OCI-LY3 (cell line): ENCODE data around the gene CFAP97D2.

Experiments used
- H2AFZ ChIP-seq: fragments of 200-600, 300-600 bp; shearing (Covaris generic); 2 replicates; pipeline ENCODE4 v1.6.0; 2014; ENCODE audit warnings: antibody characterized with exemption, low read depth, low read length
- H3K27ac ChIP-seq: fragments of 200-600, 300-600 bp; sonication (generic); 2 replicates; pipeline ENCODE4 v1.5.1; 2014; ENCODE audit warnings: mild to moderate bottlenecking, low read length, moderate library complexity, mixed read lengths
- H3K27me3 ChIP-seq: fragments of 200-600, 300-600 bp; sonication (generic); 2 replicates; pipeline ENCODE4 v1.6.1; 2014; ENCODE audit warnings: low read depth, low read length, mixed read lengths
- H3K36me3 ChIP-seq: fragments of 200-600, 300-600 bp; sonication (generic); replicated peaks from 2 replicates; pipeline ENCODE3; 2014; ENCODE audit warnings: low read depth, low read length, mixed read lengths
- H3K4me1 ChIP-seq: fragments of 300-600, 200-600 bp; sonication (generic); 2 replicates; pipeline ENCODE4 v1.6.1; 2014; ENCODE audit warnings: low read length, mixed read lengths
- H3K4me2 ChIP-seq: fragments of 200-600, 300-600 bp; sonication (generic); 2 replicates; pipeline ENCODE4 v1.6.1; 2014; ENCODE audit warnings: low read length, mixed read lengths
- H3K4me3 ChIP-seq: fragments of 300-600, 200-600 bp; sonication (generic); 2 replicates; pipeline ENCODE4 v1.5.1; 2014; ENCODE audit warnings: antibody characterized with exemption, mild to moderate bottlenecking, low read length, moderate library complexity
- H3K79me2 ChIP-seq: fragments of 300-600, 200-600 bp; shearing (Covaris generic); 2 replicates; pipeline ENCODE4 v1.6.1; 2014; ENCODE audit warnings: mild to moderate bottlenecking, low read length, mixed read lengths
- H3K9ac ChIP-seq: fragments of 300-600, 200-600 bp; shearing (Covaris generic); 2 replicates; pipeline ENCODE4 v1.6.0; 2014; ENCODE audit warnings: mild to moderate bottlenecking, low read length, moderate library complexity
- H3K9me3 ChIP-seq: fragments of 200-600, 300-600 bp; shearing (Covaris generic); 2 replicates; pipeline ENCODE4 v1.6.1; 2014; ENCODE audit warnings: low read length, mixed read lengths; ENCODE audit not compliant: insufficient read depth
- H4K20me1 ChIP-seq: fragments of 200-600, 300-600 bp; sonication (generic); 2 replicates; pipeline ENCODE4 v1.6.1; 2016; ENCODE audit warnings: low read length, mixed read lengths; ENCODE audit not compliant: insufficient read depth
- EZH2phosphoT487 ChIP-seq: fragments of 200-600 bp; shearing (Covaris generic); IDR thresholded peaks from 2 replicates; pipeline ENCODE4 v1.6.1; 2018; ENCODE audit warnings: antibody characterized with exemption, mixed run types, low read depth
- TF ChIP-seq, protein P1 (sequence below): fragments of 200-600, 300-600 bp; sonication (generic); IDR thresholded peaks from 2 replicates; pipeline ENCODE4 v1.5.1; 2014; ENCODE audit warnings: antibody characterized with exemption, low read length, low read depth

CFAP97D2 gene

DNA sequence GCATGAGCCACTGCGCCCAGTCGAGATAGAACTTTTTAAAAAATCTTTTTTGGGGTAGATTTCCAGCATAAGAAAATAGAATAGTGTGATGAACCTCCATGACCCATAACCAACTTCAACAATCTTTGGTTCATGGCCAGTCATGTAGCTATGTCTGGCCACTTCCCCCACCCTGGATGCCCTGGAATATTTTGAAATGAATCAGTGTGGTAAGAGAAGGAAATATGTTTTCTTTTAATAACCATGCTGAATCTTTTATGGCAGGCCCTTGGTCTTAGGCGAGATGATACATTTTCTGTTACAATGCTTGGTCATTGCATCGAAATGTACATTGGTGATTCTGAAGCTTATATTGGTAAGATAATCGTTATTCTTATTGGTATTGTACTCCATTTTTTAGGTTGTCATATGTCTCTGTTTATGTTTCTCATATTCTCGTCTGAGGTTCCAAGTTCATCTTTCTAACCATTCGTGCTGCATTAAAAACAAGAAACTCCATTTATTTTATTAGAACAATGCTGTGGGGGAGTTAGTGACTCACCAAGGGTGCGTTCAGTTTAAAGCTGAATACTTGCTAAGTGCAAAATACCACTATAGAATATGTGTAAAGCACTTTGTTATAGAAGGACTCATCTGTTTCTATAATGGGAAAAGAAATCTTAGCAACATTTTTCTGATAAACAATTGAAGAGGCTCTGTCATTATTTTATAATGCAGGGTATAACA lies 86.0 kb downstream of the CFAP97D2 start:
- H4K20me1 ChIP-seq = peaks cover 5% of the 10 kb centered on the region
- H3K27me3 ChIP-seq = no peaks in the 10 kb centered on the region
- H3K36me3 ChIP-seq = peaks cover 75% of the 10 kb centered on the region
- peaks cover 19% of the 10 kb centered on the region for H3K4me1 ChIP-seq
- H2AFZ ChIP-seq = no peak overlapping the region
- TF ChIP-seq, protein P1, sequence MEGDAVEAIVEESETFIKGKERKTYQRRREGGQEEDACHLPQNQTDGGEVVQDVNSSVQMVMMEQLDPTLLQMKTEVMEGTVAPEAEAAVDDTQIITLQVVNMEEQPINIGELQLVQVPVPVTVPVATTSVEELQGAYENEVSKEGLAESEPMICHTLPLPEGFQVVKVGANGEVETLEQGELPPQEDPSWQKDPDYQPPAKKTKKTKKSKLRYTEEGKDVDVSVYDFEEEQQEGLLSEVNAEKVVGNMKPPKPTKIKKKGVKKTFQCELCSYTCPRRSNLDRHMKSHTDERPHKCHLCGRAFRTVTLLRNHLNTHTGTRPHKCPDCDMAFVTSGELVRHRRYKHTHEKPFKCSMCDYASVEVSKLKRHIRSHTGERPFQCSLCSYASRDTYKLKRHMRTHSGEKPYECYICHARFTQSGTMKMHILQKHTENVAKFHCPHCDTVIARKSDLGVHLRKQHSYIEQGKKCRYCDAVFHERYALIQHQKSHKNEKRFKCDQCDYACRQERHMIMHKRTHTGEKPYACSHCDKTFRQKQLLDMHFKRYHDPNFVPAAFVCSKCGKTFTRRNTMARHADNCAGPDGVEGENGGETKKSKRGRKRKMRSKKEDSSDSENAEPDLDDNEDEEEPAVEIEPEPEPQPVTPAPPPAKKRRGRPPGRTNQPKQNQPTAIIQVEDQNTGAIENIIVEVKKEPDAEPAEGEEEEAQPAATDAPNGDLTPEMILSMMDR = no peak
- no peak for TF ChIP-seq EZH2phosphoT487
- no peaks in the 10 kb centered on the region for H3K9me3 ChIP-seq
- no peak overlapping the region for H3K4me2 ChIP-seq
- no peak overlapping the region for H3K27ac ChIP-seq
- H3K9ac ChIP-seq = no peak overlapping the region
- no peaks in the 10 kb centered on the region for H3K79me2 ChIP-seq
- no peak overlapping the region for H3K4me3 ChIP-seq

DNA sequence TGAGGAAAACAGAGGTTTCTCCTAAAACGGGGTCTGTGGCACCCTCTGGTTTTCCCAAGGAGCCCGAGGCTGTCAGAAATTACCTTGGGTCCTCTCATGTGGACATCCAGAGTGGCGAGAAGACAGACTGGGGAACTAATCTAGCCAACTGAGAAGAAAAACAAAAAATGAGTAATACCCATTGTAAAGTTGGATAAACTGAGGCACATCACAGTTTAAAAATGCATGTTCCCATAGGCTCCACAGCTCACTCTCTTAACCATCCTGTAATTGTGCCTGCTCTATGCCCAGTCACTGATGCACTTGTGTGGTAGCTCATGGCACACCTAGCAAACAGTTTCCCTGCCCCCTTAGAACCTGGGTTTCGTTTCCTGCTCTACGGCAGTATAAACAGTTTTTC lies 87.2 kb downstream of the CFAP97D2 start:
- no peak overlapping the region for H2AFZ ChIP-seq
- H3K4me3 ChIP-seq = no peak overlapping the region
- no peak overlapping the region for H3K9ac ChIP-seq
- no peak for TF ChIP-seq EZH2phosphoT487
- TF ChIP-seq, protein P1 = no peak
- no peaks in the 10 kb centered on the region; the same call in 1 of the 2 replicates for H4K20me1 ChIP-seq
- H3K9me3 ChIP-seq = no peaks in the 10 kb centered on the region
- no peak overlapping the region for H3K27ac ChIP-seq
- H3K27me3 ChIP-seq = no peaks in the 10 kb centered on the region
- no peaks in the 10 kb centered on the region for H3K79me2 ChIP-seq
- H3K4me2 ChIP-seq = no peak overlapping the region
- H3K36me3 ChIP-seq = peaks cover 67% of the 10 kb centered on the region
- peaks cover 7% of the 10 kb centered on the region for H3K4me1 ChIP-seq

DNA sequence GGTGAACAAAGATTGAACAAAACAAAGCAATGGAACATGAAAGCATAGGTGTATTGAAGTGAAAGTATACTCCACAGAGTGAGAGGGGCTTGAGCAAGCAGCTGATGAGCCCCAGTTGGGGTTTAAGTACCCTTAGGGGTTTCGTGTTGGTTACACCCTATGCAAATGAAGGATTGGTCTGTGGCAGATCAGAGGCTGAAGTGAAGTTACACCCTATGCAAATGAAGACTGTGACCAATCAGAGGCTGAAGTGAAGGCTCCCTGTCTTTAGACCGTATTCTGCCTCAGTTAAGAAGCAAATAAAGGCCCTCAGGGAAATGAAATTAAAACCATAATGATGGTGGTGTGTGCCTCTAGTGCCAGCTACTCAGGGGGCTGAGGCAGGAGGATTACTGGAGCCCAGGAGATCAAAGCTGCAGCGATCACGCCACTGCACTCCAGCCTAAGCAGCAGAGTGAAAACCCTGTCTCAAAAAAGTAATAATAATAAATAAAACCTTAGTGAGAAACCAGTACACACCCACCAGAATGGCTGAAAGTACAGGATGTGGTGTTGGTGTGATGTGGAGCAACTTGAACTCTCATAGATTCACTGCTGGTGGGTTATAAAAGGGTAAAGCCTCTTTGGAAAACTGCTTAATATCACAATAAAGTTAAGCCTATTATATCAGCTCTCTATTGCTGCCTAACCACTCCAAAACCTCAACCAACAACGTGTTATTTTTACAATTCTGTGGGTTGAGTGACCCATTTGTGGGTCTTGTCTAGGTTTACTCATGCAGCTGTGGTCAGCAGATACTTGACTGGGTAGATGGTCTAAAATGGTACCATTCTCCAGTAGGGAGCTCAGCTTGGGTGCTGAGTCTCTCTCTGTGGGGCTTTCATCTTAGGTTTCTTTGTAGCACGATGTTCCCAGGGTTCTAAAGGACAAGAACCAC lies 89.6 kb downstream of the CFAP97D2 start:
- H3K4me3 ChIP-seq = no peak overlapping the region
- no peaks in the 10 kb centered on the region; the same call in 1 of the 2 replicates for H4K20me1 ChIP-seq
- H3K79me2 ChIP-seq = no peaks in the 10 kb centered on the region
- no peak overlapping the region for H3K4me2 ChIP-seq
- no peaks in the 10 kb centered on the region for H3K27me3 ChIP-seq
- peaks cover 59% of the 10 kb centered on the region for H3K36me3 ChIP-seq
- no peaks in the 10 kb centered on the region for H3K9me3 ChIP-seq
- TF ChIP-seq, protein P1 = no peak
- no peak for TF ChIP-seq EZH2phosphoT487
- H3K4me1 ChIP-seq = peaks cover 7% of the 10 kb centered on the region; the same call in 1 of the 2 replicates
- no peak overlapping the region for H3K27ac ChIP-seq
- no peak overlapping the region for H3K9ac ChIP-seq
- no peak overlapping the region for H2AFZ ChIP-seq

DNA sequence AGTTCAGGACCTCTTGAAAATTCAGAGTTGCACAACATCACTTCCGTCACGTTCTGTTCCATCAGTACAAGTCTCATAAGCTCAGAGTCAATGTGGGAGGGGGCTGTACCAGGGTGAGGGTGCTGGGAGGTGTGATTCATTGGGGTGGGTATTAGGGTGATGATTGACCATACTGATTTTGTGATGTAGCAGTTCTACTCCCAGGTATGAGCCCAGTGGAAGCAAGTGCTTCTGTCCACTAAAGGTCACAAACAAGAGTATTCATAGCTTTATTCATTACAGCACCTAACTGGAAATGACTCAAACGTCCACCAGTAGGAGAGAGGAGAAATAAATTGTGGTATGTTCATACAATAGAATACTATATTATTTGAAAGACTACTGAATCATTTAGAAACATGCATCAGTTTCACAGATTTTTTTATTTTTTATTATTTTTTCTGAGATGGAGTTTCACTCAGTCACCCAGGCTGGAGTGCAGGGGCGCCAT lies 90.3 kb downstream of the CFAP97D2 start:
- no peak overlapping the region for H3K27ac ChIP-seq
- no peaks in the 10 kb centered on the region for H3K27me3 ChIP-seq
- H3K4me1 ChIP-seq = peaks cover 7% of the 10 kb centered on the region; the same call in 1 of the 2 replicates
- no peaks in the 10 kb centered on the region for H3K9me3 ChIP-seq
- no peak overlapping the region for H3K4me2 ChIP-seq
- no peaks in the 10 kb centered on the region for H3K79me2 ChIP-seq
- H3K36me3 ChIP-seq = peaks cover 54% of the 10 kb centered on the region
- no peaks in the 10 kb centered on the region; the same call in 1 of the 2 replicates for H4K20me1 ChIP-seq
- no peak for TF ChIP-seq EZH2phosphoT487
- TF ChIP-seq, protein P1 = no peak
- H2AFZ ChIP-seq = no peak overlapping the region
- H3K9ac ChIP-seq = no peak overlapping the region
- H3K4me3 ChIP-seq = no peak overlapping the region
